ENCODE measurements around the gene SUCLG2.

SUCLG2 gene

DNA sequence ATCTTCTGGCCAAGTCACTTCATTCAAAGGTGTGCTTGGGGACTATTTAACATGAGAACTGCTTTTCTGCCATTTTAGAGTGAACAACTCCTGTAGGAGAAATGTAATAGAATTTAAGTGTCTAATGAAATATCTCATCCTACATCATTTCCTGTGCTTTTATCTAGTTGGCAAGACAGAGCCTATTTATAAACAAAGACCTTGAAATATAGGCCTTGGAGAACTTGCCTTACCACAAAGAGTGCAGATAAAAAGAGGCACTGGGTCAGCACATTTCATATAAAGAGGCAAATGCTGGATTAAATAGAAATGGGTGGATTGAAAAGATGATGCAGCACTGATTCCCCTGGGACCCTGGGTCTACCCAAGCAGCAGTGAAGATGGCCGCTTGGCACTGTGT is 278.0 kb downstream of the SUCLG2 start:
- no peak for DNase-seq

DNA sequence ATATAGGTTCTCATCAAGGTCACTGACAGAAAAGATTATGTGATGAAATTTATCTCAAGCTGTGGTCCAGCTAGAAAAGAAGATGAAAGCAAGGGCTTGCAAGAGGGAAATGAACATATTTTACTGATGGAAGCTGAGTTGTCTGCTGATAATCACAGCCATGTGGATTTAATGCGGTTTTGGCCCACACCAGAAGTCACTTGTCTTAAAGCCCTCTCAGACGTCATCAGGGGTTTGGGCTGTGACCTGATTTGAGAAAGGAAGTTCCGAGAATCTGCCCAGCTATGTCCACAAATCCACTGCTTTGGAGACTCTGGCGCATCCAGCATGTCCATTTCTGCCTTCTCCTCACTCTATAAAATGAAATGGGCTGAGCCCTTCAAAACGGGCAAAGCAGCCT is 278.4 kb downstream of the SUCLG2 start:
- DNase-seq: no peak

DNA sequence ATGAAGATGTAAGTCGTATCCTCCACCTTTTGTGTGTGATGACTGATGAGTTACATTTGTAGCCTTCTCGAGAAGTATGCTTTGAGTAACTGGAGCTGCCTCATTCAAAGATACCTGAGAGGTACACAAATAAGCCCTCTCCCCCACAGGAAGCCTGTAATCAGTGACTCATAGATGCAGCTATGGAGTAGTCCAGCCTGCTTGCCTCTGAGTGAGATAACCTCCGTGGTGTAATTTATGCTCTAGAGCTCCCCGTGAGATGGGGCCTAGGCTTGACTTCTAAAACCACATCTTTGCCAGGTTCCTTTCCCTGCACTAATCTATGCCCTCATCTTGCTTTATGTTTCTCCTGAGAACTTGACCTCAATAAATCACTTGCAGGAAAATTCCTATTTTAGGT is 291.7 kb downstream of the SUCLG2 start:
- no peak for DNase-seq

DNA sequence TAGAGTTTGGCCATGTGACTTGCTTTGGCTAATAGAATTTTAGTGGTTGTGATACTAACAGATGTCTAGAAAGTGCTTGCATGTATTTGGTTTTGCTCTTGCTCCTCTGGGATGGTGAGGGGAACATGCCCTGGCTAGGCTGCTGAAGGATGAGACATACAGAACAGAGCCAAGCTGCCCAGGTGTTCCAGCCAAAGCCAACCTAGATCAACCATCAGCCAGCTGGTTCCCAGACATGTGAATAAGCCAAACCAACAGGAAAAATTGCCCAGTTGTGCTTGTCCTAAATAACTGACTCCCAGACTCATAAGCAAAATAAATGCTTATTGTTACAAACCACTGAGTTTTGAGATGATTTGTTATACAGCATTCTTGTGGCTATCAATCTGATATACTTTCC is 292.6 kb downstream of the SUCLG2 start:
- no peak for DNase-seq

DNA sequence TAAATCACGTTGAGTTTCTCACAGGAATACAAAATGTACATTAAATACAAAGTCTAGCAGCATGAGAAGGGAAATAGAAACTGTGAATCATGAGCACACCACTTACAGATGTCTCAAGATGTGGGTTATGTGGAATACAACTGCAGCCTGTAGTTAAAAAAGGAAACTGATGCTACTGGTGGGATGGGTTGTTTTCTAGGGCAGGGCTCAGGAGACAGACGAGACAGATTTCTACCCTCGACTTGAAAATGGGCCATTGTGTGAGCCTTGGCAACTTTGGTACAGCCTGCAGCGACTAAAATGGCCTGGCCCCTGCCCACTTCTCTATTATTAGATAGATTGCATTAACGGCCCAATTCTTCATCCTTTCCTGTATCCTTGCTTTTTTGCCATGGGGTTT is 293.1 kb downstream of the SUCLG2 start:
- no peak for DNase-seq

DNA sequence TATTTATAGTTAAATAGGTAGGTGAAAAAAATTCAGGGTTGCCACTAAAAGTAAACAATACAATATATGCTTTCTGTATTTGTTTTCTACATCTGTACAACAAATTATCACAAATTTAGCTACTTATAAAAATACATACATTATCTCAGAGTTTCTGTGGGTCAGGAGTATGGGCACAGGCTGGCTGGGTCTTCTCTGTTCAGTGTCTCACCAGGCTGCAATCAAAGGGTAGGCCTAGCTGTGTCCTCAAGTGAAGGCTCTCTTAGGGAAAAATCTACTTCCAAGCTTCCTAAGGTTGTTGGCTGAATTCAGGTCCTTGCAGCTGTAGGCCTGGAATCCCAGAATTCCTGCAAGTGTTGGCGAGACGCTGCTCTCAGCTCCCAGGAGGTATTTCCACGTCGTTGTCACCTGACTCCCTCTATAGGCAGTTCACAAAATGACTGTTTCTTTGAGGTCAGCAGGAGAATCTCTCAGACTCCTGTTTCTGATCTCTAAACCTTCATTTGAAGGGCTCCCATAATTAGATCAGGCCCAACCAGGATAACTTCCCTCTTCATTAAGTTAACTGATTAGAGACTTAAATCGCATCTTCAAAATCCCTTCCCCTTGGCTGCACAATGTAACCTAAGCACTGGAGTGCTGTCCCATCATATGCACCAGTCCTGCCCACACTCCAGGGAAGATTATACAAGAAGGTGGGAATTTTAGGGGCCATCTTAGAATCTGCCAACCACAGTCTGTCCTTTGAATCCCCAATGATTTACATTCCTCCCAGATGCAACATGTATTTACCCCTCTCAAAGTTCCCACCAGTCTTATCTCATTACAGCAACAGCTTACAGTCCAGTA is 296.6 kb downstream of the SUCLG2 start:
- no peak for DNase-seq

DNA sequence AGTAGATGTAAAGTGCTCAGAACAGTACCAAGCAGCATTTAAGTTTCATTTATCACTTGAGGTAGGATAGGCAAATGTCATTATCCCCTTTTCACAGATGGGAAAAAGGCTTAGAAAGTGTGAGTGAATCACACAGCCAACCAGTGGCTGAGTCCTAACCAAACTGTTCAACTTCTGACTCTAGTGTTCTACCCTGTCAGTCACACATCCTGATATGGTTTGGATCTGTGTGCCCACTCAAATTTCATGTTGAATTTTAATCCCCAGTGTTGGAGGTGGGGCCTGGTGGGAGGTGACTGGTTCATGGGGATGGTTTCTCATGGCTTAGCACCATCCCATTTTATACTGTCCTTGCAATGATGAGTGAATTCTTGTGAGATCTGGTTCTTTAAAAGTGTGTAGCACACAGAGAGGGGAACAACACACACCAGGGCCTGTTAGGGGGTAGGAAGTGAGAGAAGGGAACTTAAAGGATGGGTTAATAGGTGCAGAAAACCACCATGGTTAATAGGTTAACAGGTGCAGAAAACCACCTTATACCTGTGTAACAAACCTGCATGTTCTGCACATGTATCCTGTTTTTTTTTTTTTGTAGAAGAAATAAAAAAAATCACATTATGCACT is 304.7 kb downstream of the SUCLG2 start:
- no peak for DNase-seq

DNA sequence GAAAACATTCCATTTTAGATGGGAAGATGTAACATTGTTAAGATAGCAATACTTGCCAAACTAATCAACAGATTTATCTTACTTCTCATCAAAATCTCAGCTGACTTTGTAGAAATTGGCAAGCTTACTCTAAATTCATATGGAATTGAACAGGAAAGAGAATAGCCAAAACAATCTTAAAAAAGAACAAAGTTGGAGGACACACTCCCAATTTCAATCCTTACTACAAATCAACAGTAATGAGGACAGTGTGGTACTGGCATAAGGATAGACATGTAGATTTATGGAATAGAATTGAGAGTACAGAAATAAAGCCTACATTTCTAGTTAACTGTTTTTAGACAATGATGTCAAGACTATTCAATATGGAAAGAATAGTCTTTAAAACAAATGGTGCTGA is 308.3 kb downstream of the SUCLG2 start:
- no peak for DNase-seq

DNA sequence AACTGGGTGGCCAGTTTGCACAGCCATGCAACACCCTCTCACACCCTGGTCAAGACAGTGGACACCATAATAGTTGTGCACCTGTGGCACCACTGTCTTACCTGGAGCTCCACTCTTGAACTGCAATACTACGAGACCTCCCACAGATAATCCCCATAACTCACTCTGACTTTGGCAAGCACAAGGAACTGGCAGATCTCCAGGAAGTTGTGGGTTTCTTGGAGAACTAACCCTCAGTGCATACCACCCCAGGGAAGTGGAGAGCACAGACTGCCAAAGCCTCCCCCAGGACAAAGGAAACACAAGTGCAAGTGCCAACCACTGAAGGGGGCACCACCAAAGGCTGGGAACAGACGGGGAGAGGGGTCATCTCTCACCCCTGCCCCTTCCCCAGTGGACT is 318.6 kb downstream of the SUCLG2 start:
- DNase-seq: no peak

DNA sequence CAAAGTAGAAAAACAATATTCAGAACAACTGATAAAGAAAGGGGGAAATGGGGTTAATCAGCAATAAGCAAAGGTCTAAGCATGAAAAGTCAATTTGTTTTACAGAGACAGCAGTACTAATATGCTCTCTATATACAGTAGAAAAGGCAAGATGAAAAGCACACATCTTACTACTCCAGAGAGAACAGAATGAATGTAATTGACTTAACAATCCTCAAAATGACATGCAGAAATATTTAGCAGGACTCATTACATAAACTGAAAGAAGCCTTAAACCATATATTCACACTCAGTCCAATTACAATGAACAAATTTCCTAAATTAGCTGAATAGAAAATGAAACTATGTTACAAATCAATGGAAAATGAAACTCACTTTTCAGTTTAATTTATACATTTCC is 319.8 kb downstream of the SUCLG2 start:
- no peak for DNase-seq

DNA sequence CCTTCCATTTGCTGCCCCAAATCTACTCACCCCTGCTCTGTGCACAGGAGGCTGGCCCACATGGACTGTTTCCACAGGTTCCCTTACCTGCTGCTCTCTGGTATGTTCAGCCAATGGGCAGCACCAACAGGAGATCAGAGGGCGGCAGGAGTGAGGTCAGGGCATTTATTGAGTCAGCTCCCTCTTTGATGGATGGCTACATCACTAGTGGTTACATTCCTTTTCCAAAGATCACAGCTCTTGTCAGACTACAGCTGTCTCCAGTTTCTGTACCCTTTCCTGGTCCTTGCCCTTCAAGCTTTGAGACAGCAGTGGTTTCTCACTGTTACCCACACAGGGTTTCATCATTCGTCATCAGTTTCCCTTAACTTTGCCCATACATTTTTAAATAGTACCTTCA is 325.1 kb downstream of the SUCLG2 start:
- DNase-seq: no peak

DNA sequence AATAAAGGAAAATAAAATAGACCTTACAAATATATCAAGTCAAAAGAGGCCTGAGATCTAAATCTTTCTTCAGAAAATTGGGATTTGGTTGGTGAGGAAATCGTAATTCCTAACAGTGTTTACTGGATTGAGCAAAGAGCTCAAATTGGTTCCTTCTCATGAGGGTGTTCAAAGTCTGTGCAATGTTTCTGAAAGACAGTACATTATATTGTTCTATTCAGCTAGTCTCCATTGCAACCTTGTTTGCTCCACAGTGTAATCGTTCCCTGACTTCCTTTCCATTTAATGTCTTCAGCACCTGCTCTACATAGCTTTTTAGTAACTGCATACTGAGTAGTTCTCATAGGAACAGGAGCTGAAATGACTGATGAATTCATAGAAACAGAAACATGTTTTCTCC is 326.8 kb downstream of the SUCLG2 start:
- no peak for DNase-seq

DNA sequence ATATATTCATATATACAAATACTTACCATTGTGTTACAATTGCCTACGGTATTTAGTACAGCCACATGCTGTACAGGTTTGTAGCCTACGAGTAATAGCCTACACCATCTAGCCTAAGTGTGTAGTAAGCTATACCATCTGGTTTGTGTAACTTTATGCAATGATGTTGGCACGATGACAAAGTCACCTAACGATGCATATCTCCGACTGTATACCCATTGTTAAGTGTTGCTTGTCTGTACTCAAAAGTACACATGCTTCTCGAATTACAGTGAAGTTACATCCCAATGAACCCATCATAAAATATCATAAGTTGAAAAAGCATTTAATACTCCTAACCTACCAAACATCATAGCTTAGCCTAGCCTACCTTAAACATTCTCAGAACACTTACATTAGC is 329.2 kb downstream of the SUCLG2 start:
- DNase-seq: no peak
